ENCODE data around the gene SP140L.
"Not testable (repeated sequence)": the region's sequence is repeated elsewhere in the genome, so short reads cannot be mapped to it uniquely, and the experiment has no call there.

The SP140L gene

GRCh38 chr2:230324503-230324902 is 2.5 kb upstream of the SP140L start:
- no peak for DNase-seq

DNA sequence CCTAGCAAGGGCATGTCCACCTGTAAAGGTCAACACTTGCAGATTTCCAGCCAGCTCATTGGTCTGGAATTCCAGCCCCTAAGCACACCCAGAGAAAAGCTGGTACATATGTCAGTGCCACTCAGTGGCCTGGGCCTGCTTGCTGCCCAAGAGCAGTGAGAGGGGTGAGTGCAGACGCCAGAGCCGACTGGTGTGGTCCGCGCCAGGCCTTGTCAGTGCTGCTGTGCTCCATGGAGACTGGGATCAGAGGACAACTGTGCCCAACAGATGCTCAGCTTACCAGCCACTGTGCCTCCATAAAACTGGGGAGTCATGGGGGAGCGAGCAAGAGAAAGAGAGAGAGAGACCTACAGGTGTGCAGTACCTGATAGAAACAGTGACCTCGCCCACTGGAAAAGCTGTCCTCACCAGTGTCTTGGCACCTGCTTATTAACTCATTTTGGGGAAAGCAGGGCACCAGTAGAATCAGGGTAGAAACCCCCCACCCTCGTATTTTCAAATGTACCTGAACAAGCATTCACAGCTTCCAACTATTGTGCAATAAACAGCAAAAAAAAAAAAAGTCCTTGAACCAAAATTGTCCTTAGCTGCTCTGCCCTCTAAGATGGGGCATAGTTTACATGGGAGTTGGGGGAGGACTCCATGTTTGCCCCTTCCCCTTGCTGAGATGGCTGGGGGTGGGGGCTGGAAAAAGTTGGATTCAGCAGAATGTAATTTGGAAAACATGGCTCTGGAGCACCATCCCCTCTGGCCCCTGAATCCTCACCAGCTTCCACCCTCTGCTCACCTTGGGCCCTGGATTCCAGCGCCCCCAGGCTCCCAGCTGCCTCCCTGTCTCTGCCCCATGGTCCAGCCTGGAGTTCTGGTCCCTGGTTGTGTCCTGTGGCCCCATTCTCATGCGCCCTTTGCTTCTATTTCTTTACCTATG is 1.4 kb upstream of the SP140L start:
- DNase-seq, result no peak

GRCh38 chr2:230327418-230328154 is 593 bp downstream of the SP140L start:
- no peak for DNase-seq

DNA sequence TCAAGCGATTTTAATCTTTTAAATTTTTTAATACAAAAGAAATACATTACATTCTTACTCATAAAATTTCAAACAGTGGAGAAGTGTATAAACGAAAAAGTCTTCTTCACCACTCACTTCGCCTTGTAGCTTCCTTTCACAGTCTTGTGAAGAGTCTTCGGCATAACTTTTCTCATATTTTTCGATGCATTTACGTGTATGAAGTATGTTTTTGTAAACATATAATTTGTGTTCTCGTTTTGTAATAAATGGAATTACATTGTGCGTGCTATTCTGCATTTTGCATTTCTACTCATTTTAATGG is 1.1 kb downstream of the SP140L start:
- no peak for DNase-seq

- DNase-seq, result no peak
Measured at GRCh38 chr2:230329946-230330605, 3.1 kb downstream of the SP140L start.

DNA sequence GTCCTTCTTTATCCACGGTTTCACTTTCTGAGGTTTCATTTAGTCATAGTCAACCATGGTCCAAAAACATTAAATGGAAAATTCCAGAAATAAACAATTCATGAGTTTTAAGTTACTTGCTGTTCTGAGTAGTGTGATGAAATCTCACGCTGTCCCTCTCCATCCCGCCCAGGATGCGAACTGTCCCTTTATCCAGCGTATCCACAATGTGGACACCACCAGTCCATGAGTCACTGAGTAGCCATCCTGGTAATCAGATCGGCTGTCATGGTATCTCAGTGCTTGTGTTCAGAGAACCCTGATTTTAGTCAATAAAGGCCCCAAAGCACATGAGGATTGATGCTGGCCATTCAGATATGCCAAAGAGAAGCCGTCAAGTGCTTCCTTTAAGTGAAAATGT is 3.7 kb downstream of the SP140L start:
- DNase-seq, result no peak

GRCh38 chr2:230335461-230335863 is 8.5 kb downstream of the SP140L start:
- no peak for DNase-seq

DNA sequence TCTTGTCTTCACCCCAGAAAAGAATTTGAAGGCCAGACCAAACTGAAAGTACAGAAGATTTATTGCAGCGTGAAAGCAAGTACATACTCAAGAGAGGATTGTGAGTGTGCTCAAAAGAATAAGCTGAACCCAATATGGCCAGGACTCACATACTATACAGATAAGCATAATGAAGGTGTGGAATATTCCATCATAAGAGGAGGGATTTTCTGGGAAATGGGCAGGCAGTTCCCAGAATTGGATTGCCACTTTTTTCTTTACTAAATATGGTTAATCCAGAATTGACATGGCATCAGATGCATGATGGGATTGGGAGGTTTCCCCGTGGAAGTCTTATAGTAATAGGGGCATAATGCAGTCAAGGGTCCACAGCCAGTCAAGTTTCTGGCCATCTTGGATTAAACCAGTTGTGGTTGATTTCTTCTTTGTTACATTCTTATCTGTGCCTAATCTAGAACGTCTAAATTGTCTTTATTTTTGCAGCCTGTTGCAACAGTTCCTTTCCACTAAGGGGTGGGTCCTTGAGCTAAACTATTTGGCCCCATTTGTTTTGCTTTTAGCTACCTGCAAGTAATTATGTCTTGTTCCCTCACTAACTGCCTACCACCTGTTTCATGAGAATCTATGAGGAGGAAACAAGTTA is 9.0 kb downstream of the SP140L start:
- no peak for DNase-seq

DNA sequence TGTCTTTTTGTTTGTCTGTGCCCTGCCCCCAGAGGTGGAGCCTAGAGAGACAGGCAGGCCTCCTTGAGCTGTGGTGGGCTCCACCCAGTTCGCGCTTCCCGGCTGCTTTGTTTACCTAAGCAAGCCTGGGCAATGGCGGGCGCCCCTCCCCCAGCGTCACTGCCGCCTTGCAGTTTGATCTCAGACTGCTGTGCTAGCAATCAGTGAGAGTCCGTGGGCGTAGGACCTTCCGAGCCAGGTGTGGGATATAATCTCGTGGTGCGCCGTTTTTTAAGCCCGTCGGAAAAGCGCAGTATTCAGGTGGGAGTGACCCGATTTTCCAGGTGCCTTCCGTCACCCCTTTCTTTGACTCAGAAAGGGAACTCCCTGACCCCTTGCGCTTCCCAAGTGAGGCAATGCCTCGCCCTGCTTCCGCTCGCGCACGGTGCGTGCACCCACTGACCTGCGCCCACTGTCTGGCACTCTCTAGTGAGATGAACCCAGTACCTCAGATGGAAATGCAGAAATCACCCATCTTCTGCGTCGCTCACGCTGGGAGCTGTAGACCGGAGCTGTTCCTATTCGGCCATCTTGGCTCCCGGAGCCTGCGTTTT is 15.0 kb downstream of the SP140L start:
- not testable (repeated sequence) for DNase-seq

DNA sequence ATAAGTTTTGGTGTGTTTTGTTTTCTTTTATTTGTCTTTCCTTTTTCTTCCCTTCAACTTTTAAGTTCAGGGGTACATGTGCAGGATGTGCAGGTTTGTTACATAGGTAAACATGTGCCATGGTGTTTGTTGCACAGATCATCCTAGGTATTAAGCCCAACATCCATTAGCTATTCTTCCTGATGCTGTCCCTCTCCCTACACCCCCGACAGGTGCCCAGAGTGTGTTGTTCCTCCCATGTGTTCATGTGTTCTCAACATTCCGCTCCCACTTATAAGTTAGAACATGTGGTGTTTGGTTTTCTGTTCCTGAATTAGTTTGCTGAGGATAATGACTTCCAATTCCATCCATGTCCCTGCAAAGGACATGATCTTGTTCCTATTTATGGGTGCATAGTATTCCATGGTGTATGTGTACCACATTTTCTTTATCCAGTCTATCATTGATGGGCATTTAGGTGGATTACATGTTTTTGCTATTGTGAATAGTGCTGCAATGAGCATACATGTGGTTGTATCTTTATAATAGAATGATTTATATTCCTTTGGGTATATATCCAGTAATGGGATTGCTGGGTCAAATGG is 16.1 kb downstream of the SP140L start:
- DNase-seq, result not testable (repeated sequence)

DNA sequence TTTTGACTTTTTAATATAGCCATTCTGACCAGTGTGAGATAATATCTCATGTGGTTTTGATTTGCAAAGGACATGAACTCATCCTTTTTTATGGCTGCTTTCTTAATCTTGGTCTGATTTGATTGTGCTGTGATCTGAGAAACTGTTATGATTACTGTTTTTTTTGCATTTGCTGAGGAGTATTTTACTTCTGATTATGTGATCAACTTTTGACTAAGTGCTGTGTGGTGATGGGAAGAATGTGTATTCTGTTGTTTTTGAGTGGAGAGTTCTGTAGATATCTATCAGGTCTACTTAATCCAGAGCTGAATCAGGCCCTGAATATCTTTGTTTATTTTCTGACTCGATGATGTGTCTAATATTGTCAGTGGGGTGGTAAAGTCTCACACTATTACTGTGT is 16.8 kb downstream of the SP140L start:
- DNase-seq, result peak; percentile 8

DNA sequence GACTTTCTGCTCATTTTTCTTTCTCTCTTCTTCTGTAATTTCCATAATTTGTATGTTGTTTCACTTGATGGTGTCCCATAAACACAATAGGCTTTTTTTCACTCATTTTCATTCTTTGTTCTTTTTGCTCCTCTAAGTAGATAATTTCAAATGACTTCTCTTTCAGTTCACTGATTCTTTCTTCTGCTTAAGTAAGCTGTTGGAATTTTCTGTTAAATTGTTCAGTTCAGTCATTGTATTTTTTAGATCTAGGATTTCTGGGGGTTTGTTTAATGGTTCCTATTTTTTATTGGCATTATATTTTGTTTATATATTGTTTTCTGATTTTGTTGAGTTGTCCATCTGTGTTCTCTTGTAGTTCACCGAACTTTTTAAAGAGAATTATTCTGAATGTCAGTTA is 19.5 kb downstream of the SP140L start:
- DNase-seq, result no peak

DNA sequence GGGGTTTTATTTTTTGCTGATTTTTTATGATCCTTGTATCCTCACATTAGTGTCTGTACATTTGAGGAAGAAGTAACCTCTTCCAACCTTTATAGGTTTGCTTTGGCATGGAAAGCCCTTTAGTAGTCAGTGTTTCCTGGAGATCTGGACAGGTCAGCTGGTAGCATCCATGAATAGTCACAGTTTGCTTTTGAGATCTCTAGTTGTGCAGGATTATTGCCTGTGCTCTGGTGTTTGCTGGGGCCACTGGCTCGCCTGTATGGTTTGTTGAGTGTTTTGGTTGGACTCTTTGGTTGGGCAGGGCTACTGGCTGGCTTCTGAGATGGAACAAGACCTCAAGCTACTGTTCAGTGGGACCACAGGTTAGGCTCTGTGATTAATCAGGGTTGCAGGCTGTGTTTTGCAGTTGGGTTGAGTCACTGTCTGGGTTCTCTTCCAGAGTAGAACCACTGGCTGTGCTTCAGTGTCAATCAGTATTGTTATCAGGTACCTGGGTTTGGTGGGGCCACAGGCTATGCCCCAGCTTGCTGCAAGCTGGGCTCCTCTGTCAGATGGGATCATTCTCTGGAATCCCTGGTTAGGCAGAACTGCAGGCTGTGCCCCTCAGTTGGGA is 20.0 kb downstream of the SP140L start:
- DNase-seq, result no peak

DNA sequence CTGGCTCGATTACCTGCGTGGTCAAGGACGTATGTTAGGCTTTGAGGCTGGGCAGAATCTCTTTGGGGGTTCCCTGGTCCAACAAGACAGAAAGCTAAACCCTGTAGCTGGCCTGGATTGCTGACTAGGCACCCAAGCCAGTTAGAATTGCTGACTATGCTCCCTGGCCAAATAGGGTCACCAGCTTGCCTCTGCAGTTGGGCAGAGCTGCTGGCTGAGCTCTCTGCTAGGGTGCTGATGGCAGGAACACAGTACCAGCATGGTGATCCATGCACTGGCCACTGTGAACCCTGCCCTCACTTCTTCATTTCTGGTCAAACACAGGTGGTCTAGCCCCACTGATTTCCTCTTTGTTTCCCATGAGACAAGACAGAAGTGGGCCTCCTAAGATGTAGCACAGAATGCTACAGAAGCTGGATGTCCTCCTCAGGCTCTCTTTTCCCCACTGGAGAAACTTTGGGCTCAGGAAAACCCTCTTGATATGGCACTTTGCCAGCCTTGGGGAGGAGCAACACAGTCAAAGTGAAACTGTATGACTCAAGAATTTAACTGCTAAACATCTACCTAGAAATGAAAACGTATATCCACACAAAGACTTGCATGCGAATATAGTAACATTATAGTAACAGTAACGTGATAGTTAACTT is 20.8 kb downstream of the SP140L start:
- DNase-seq, result no peak

- DNase-seq, result no peak
Measured at GRCh38 chr2:230348787-230349186, 21.8 kb downstream of the SP140L start.

DNA sequence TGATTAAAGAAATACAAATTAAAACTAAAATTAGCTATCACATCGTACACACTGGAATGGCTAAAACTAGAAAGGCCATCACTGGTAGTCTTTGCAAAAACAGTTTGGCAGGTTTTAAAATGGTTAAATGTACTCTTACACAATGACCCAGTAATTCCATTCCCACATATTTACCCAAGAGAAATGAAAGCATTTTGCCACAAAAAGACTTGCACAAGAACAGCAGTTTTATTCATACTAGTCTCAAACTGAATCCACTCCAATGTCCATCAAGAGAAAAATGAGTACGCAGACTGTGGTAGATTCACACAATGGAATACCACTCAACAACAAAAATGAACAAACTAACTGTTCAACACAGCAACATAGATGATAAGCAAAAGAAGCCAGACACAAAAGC is 29.1 kb downstream of the SP140L start:
- no peak for DNase-seq

DNA sequence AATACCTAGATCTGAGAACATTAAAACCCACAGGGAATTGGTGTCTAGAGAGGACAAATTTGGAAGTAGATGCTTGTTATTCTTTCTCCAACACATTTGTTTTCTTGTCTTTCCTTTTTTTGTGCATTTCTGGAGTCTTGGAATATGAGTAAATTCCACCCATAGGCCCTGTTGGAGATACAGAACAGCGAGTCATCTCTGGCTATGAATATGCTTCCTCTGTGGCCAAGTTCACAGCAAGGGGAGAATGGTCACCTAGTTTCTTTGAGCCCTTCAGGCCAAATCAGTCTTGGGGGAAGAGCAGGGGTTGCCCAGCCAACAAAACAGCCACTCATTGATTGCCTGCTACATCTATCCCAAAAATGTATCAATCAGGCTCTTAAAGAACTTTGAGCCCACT is 31.3 kb downstream of the SP140L start:
- peak; percentile 6 for DNase-seq

- DNase-seq, result no peak
Measured at GRCh38 chr2:230360028-230360427, 33.0 kb downstream of the SP140L start.

GRCh38 chr2:230362030-230362691 is 35.2 kb downstream of the SP140L start:
- DNase-seq, result no peak

- no peak for DNase-seq
Measured at GRCh38 chr2:230382108-230382507, 55.1 kb downstream of the SP140L start.

DNA sequence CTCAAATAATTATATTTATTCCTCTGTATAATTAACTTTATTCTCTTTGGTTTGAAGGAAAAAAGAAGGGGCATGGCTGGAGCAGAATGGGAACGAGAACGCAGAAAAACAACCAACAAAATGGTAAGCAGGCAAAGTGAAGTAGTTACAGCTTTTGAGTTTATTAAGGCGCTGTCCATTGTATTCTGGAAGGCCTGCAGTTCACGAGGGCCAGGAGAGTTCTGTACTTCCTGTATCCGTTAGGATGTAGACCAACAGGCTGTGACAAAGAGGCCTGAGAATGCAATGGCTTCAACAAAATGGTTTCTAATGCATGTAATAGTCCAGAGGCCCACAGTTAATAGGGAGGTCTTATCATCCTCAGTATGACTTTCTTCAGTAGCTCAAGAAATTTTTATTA is 56.5 kb downstream of the SP140L start:
- no peak for DNase-seq
